Limb (tissue), 2 donors: ENCODE measurements around the gene CFAP126.
A peak's percentile ranks its signal among the peaks of the same experiment; 100 is the strongest.
"Not testable (repeated sequence)": the region's sequence is repeated elsewhere in the genome, so short reads cannot be mapped to it uniquely, and the experiment has no call there.

ENCODE experiments used
- DNase-seq, 2 donors: peaks; one replicate each; pipeline ENCODE4 v3.0.0-alpha.2; 2016; ENCODE audit errors: extremely low spot score in 2 of 2

CFAP126 gene

DNA sequence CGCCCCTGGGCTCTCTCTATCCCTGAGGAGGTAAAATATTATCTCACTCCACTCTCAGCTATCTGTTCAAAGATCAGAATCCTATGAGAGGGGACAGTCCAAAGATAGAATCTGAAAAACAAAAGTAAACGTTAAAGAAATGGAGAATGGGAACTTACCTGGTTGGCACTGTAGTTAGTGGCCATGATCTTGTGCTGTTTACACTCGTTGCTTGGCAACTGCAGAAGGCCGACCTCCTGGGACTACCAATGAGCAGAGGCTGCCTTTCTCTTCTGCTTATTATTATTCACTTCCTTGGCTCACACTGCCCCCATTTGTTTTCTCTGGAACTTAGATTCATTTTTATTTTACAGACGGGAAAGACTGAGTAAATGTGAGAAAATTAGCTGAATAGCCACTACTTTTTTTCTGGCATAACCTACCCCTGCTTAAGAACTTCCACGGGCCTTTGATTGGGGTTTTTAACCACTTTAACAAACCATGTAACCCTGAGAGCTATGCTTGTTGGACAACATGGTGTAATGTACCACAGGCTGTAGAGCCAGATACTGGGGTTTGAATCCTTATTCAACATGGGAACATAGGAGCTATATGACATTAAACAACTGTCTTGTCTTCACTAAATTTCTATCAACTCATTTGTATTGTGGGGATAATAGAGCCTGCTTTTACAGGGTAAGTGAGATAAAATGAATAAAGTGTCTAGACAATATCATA, at the start of gene CFAP126:
Gene CFAP126, minus strand, starts transcription at position 193 of the 717 bp plus-strand sequence. Its CDS starts 8 bp downstream, at position 185.
- peak in 1 of 2 donors; percentile 28 for DNase-seq

- not testable (repeated sequence) for DNase-seq
Observed at GRCh38 chr1:161413050-161413449, 45.4 kb upstream of the CFAP126 start.

DNA sequence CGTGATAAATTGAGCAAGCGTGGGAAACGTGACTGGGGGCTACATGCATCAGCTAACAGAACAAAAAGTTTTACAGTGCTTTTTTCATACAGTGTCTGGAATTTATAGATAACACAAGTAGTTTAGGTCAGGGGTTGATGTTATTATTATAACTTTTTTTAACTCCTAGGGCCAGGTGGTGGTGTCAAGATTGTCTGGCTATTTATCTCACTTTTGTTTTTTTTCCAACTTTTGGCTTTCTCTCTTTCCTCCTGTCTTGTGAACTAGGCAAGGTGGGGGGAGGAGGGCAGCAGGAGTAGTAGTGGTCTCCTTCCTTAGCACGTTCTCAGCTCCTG, 42.9 kb upstream of the CFAP126 start:
- not testable (repeated sequence) for DNase-seq

DNA sequence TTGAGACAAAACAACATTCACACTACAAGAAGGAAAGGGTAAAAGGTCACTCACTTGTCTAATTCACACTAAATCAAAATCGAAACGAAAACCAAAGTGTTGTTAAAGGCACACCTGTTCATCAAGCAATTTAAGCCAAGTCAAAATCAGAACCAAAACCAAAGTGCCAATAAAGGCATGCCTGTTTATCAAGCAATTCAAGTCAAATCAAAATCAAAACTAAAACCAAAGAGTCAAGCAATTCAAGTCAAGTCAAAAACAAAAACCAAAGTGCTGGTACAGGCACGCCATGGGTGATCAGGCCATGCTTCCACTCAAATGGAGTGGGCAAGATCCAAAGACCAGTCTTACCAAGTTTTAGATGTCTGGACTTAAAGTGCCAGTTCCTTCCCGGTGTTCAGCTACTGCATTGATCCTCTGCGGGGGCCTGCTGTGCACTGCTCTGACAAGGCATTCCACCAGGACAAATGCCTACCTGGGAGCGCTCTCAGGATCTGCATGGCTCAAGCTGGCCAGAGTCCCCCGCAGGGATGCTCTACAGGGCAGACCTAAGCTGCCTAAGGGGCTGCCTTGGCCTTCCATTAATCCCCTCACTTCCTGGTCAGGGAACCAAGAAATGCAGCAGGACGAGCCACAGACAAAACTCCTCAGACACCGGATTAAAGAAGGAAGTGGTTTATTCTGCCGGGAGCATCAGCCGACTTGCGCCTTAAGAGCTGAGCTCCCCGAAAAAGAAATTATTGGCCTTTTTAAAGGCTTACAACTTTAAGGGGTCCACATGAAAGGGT, 42.4 kb upstream of the CFAP126 start:
- DNase-seq = not testable (repeated sequence)

GRCh38 chr1:161408429-161409052, 40.9 kb upstream of the CFAP126 start:
- no peak for DNase-seq

- DNase-seq = no peak
Observed at GRCh38 chr1:161407451-161407985, 39.8 kb upstream of the CFAP126 start.

DNA sequence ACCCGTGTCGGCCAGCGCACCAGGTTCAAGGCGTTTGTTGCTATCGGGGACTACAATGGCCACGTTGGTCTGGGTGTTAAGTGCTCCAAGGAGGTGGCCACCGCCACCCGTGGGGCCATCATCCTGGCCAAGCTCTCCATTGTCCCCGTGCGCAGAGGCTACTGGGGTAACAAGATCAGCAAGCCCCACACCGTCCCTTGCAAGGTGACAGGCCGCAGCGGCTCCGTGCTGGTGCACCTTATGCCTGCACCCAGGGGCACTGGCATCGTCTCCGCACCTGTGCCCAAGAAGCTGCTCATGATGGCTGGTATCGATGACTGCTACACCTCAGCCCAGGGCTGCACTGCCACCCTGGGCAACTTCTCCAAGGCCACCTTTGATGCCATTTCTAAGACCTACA, 38.9 kb upstream of the CFAP126 start:
- DNase-seq = not testable (repeated sequence)

DNA sequence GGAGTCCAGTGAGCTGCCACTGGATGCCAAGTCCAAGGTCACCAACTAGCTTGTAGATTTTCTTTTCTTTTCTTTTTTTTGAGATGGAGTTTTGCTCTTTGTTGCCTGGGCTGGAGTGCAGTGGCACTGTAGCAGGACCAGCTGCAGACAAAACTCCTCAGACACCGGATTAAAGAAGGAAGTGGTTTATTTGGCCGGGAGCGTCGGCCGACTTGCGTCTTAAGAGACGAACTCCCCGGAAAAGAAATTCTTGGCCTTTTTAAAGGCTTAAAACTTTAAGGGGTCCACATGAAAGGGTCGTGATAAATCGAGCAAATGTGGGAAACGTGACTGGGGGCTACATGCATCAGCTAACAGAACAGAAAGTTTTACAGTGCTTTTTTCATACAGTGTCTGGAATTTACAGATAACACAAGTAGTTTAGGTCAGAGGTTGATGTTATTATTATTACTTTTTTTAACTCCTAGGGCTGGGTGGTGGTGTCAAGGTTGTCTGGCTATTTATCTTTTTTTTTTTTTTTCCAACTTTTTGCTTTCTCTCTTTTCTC, 36.4 kb upstream of the CFAP126 start:
- no peak for DNase-seq

DNA sequence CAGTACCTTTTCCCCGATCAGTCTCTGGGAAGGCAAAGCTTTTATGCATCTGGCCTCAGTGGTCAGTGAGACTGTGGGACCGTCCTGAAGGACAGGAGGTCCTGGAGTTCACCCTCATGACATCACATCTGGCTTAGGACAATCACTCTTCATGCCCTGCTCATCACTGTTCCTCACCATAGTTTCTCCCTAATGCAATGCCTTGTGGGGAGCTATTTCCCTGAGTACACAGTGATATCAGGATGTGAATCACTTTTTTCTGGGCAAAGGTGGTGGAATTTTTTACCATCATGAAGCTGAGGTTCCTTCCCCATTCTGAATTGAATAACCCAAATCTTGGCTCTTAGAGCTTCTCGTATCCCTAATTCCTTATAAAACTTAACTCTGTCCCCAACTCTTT, 34.8 kb upstream of the CFAP126 start:
- no peak for DNase-seq

GRCh38 chr1:161399257-161399998, 31.8 kb upstream of the CFAP126 start:
- DNase-seq = peak; percentile 95

DNA sequence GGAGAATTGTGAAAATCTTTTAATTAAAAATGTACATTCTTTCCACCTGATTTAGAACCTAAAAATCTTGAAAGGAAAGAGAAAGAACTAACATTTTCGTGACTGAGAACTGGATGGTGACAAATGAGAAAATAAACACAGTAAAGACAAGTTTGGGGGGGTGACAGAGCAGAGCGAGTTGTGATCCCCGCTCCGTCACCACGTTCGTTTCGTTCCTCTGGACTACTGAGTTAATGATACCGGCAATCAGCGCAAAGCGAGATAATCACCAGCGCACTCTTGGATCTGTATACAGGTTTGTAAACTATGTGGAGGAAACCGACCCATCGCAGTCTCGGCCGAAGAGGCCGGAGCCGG, 31.2 kb upstream of the CFAP126 start:
- no peak for DNase-seq

- DNase-seq = not testable (repeated sequence)
Observed at GRCh38 chr1:161397038-161397437, 29.4 kb upstream of the CFAP126 start.

DNA sequence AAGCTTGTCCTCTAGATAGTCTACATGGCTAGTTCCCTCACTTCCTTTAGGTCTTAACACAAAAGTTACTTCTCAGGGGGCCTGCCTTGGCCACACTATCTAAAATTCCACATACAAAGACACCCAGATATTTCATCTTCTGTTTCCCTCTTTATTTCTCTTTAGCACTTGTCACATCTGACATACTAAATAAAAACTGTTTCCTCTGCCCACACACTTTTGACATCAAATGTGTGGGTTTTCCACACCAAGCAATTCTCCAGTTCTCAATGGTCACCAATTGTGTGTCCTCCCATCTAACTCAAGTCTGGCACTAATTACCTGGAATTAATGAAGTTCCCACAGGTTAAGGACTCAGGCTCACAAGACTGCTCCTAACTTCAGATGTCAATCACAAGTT, 25.5 kb upstream of the CFAP126 start:
- DNase-seq = no peak

- no peak for DNase-seq
Observed at GRCh38 chr1:161391611-161392010, 23.9 kb upstream of the CFAP126 start.

DNA sequence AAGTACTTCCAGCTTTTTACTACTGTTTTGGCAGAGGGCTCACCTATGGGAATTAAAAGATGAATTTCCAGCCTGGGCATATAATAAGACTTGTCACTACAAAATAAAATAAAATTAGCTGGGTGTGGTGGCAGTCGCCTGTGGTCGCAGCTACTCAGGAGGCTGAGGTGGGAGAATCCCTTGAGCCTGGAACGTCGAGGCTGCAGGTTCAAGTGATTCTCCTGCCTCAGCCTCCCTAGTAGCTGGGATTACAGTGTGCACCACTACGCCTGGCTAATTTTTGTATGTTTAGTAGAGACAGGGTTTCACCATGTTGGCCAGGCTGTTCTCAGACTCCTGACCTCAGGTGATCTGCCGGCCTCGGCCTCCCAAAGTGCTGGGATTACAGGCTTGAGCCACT, 23.5 kb upstream of the CFAP126 start:
- not testable (repeated sequence) for DNase-seq

DNA sequence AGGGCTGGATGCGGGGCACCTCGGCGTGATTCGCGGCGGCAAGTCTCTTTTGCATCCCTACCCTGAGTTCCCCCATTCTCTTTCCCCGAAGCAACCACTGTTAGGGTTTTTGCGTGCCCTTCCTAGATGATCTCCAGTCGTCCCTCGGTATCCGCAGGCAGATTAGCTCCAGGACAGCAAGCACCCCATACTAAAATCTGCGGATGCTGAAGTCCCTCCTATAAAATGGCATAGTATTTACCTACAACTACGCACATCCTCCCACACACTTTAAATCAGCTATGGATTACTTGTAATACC, 22.8 kb upstream of the CFAP126 start:
- peak in 1 of 2 donors; percentile 14 for DNase-seq

DNA sequence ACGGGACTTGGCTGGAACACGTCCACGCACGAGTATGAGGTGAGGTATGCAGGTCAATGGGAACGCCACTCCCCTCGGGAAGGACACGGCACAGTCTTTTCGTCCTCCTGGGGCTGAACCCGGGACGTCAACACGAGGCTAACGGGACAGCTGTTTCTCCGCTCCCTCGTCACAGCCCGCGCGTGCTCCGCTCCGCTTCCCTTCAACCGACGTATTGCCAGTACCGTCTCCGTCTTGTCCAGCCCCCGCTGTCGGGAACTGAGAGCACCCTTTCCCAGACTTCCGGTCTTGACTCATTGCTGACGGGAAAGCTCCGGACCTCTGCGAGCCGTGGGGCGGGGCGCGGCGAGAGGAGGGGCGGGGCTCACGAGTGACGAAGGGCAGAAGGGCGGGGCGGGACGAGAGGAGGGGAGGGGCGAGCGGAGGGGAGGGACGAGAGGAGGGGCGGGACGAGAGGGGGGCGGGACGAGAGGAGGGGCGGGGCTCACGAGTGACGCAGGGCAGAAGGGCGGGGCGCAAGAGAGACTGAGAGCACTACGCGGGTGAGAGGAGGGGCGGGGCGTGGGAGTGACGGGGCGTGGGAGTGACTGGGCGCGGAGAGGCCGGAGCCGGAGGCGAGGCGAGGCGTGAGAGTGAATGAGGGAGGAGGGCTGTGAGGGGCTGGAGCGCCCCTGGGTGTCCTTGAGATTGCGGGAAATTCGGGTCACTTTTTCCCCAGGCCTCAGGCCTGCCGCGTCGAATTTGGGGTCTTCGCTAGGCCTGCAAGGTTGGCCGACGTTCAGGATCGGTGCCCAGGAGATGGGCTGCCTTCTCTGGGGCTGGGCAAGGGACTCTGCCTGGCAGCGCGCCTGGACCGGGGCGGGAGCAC, 22.2 kb upstream of the CFAP126 start:
- DNase-seq = peak; percentile 95 to 99

- not testable (repeated sequence) for DNase-seq
Observed at GRCh38 chr1:161389158-161389557, 21.5 kb upstream of the CFAP126 start.

GRCh38 chr1:161388639-161389038, 21.0 kb upstream of the CFAP126 start:
- no peak for DNase-seq
